Measurements from ENCODE around the gene KCTD17. TPM values are rescaled to one million over a fixed set of nuclear protein-coding genes. Genes with fewer than 3 reads are reported as not detected.

KCTD17 gene
- total and polyA plus RNA-seq, 2 of the 13 experiments (the other 11 are each of a cell fraction or from before 2014, with no cell fraction given), result 5.3 to 11.7 TPM

- 0% methylated on average over 11 of the region's 12 CpGs for WGBS (ENCODE audit: low lambda C conversion rate)
- no peak overlapping the region for H3K27ac ChIP-seq (ENCODE audit: extremely low read length, insufficient read depth, low read length)
- intact Hi-C loops (cut with micrococcal nuclease; ENCODE audit: unreplicated experiment) (no loop called here), in situ Hi-C loops (cut with HindIII; ENCODE audit: extremely low pct_ligation_motif_present, low pct_unique_long_range_greater_than_20kb) (no loop called here)
- H3K4me3 ChIP-seq (replicated peaks in 1 of 3; ENCODE audit: insufficient read depth in 1 of 3, low read depth in 2 of 3, low read length in 3 of 3), result peak overlapping the region in 1 of 3 experiments; percentile 34; a peak in 1 of 6 replicates
- POLR2A ChIA-PET, result no interaction called here
- H3K27me3 ChIP-seq (ENCODE audit: control insufficient read depth in 1 of 2, insufficient read depth in 2 of 2, low read length in 2 of 2), result peaks cover 1 to 6% of the 10 kb centered on the region in 2 experiments; a peak in 2 of 5 replicates
- FAIRE-seq (no peak), ATAC-seq (0 out of 3 replicates have a peak, but pooled peaks have one; percentile 2), DNase-seq (ENCODE audit: low spot score) (peak; percentile 39)
- CTCF ChIA-PET (ENCODE audit: low intra/inter-chr PET ratio, low total read pairs), result no interaction called here
- BruUV-seq (replicated peaks), result no TSS peak
- no peak overlapping the region for H3K9ac ChIP-seq (ENCODE audit: insufficient read depth, low read depth, low read length)
- peaks cover 55% of the 10 kb centered on the region for H3K4me1 ChIP-seq (ENCODE audit: insufficient read depth, low read length)
- H2AFZ ChIP-seq (ENCODE audit: low read length), result no peak overlapping the region
- H3K4me2 ChIP-seq (ENCODE audit: low read depth, low read length), result peak overlapping the region; percentile 33; the same call in 1 of the 2 replicates
- H3K79me2 ChIP-seq (ENCODE audit: insufficient read depth, low read length), result no peaks in the 10 kb centered on the region
- no peaks in the 10 kb centered on the region for H3K36me3 ChIP-seq (replicated peaks in 1 of 2; ENCODE audit: control insufficient read depth in 1 of 2, insufficient read depth in 2 of 2, low read length in 2 of 2)
- H4K20me1 ChIP-seq (ENCODE audit: insufficient read depth, low read length), result no peaks in the 10 kb centered on the region
- no peaks in the 10 kb centered on the region for H3K9me3 ChIP-seq (ENCODE audit: low read length)
- 0 out of 2 replicates have a peak, but pooled peaks have one; percentile 42 for TF ChIP-seq ZHX1 (CRISPR knock-in tag; IDR thresholded peaks at IDR 0.05; ENCODE audit: low read depth)
- TF ChIP-seq AHR (CRISPR knock-in tag; IDR thresholded peaks at IDR 0.05), result no peak
- TF ChIP-seq HIC2 (CRISPR knock-in tag; IDR thresholded peaks at IDR 0.05; ENCODE audit: low read depth), result no peak
- no peak for TF ChIP-seq ZMAT3 (CRISPR knock-in tag; conservative IDR thresholded peaks at IDR 0.05)
- TF ChIP-seq TRAFD1 (CRISPR knock-in tag; IDR thresholded peaks at IDR 0.05; ENCODE audit: borderline replicate concordance), result no peak
- peak; percentile 20; the same call in 1 of the 2 replicates for TF ChIP-seq ZNF691 (CRISPR knock-in tag; IDR thresholded peaks at IDR 0.05; ENCODE audit: borderline replicate concordance, low read depth)
- no peak for TF ChIP-seq FIP1L1 (IDR thresholded peaks at IDR 0.05; ENCODE audit: borderline replicate concordance, insufficient read depth, low read depth, low read length)
- TF ChIP-seq ZMYM3 (CRISPR knock-in tag; IDR thresholded peaks at IDR 0.05), result peak; percentile 86
- TF ChIP-seq ZNF614 (CRISPR knock-in tag; IDR thresholded peaks at IDR 0.05; ENCODE audit: borderline replicate concordance), result no peak
- TF ChIP-seq RARA (CRISPR knock-in tag; IDR thresholded peaks at IDR 0.05), result peak; percentile 70
- no peak for TF ChIP-seq ZNF230 (CRISPR knock-in tag; IDR thresholded peaks at IDR 0.05)
- TF ChIP-seq ARID3A (IDR thresholded peaks at IDR 0.05; ENCODE audit: low read depth, low read length), result no peak
- TF ChIP-seq ZNF788 (CRISPR knock-in tag; IDR thresholded peaks at IDR 0.05; ENCODE audit: borderline replicate concordance), result no peak; the same call in 1 of the 2 replicates
- no peak for TF ChIP-seq RARG (CRISPR knock-in tag; IDR thresholded peaks at IDR 0.05; ENCODE audit: low read depth)
Observed at GRCh38 chr22:37112084-37112728, 60.7 kb downstream of the KCTD17 start.
